GM23338 (cell line): ENCODE data around the gene ARHGAP28. TPM values are rescaled to one million over a fixed set of nuclear protein-coding genes. Genes with fewer than 3 reads are reported as not detected.

ENCODE experiments used
- ATAC-seq: fragments of 200-7000 bp; cut with Tn5 transposase; 3 replicates; pipeline ENCODE4 v1.9.1; 2020
- DNase-seq: peaks from one replicate; pipeline ENCODE4 v3.0.0-alpha.2; 2015; ENCODE audit warnings: low spot score
- H2AFZ ChIP-seq: fragments of 200-600 bp; sonication (generic); 2 replicates; pipeline ENCODE4 v1.8.0; 2016; ENCODE audit warnings: antibody characterized with exemption, mild to moderate bottlenecking, moderate library complexity
- H3F3A ChIP-seq: fragments of 200-600 bp; sonication (generic); replicated peaks from 2 replicates; pipeline ENCODE4 v1.8.0; 2017; ENCODE audit warnings: antibody characterized with exemption, mixed run types, low read depth
- H3K27ac ChIP-seq: fragments of 200-600 bp; sonication (generic); 2 replicates; pipeline ENCODE4 v1.6.1; 2016; ENCODE audit warnings: low read depth
- H3K27me3 ChIP-seq: fragments of 200-600 bp; sonication (generic); 2 replicates; pipeline ENCODE4 v1.8.0; 2016; ENCODE audit warnings: mild to moderate bottlenecking, mixed run types, moderate library complexity; ENCODE audit not compliant: insufficient read depth
- H3K36me3 ChIP-seq: fragments of 200-600 bp; sonication (generic); 2 replicates; pipeline ENCODE4 v1.8.0; 2016; ENCODE audit warnings: mild to moderate bottlenecking; ENCODE audit not compliant: insufficient read depth
- H3K4me1 ChIP-seq: fragments of 200-600 bp; sonication (generic); 2 replicates; pipeline ENCODE4 v1.8.0; 2016; ENCODE audit warnings: mild to moderate bottlenecking, moderate library complexity; ENCODE audit not compliant: insufficient read depth
- H3K4me2 ChIP-seq: fragments of 200-600 bp; sonication (generic); 2 replicates; pipeline ENCODE4 v1.7.1; 2017; ENCODE audit warnings: mixed run types
- H3K4me3 ChIP-seq: fragments of 200-600 bp; sonication (generic); 2 replicates; pipeline ENCODE4 v1.6.1; 2016; ENCODE audit warnings: mixed run types
- H3K79me2 ChIP-seq: fragments of 200-600 bp; sonication (generic); replicated peaks from 2 replicates; pipeline ENCODE4 v1.8.0; 2017; ENCODE audit warnings: mild to moderate bottlenecking; ENCODE audit not compliant: insufficient read depth
- H3K9me2 ChIP-seq: fragments of 200-600 bp; sonication (generic); 2 replicates; pipeline ENCODE4 v1.8.0; 2017; ENCODE audit not compliant: insufficient read depth
- H4K20me1 ChIP-seq: fragments of 200-600 bp; sonication (generic); replicated peaks from 2 replicates; pipeline ENCODE4 v1.8.0; 2017; ENCODE audit warnings: mild to moderate bottlenecking; ENCODE audit not compliant: insufficient read depth
- H3K27ac Mint-ChIP-seq: 2 replicates; pipeline ENCODE4 v1.8.0; 2020; ENCODE audit warnings: inconsistent platforms, mild to moderate bottlenecking, moderate library complexity, mixed read lengths
- H3K27me3 Mint-ChIP-seq: 3 replicates; pipeline ENCODE4 v1.8.0; 2022; ENCODE audit warnings: low read depth, mild to moderate bottlenecking, moderate library complexity, mixed read lengths, inconsistent platforms; ENCODE audit not compliant: insufficient read depth, poor library complexity
- H3K36me3 Mint-ChIP-seq: 3 replicates; pipeline ENCODE4 v1.8.0; 2021; ENCODE audit warnings: low read depth, mild to moderate bottlenecking, inconsistent platforms, moderate library complexity, mixed read lengths
- H3K4me1 Mint-ChIP-seq: 3 replicates; pipeline ENCODE4 v1.8.0; 2020; ENCODE audit warnings: mild to moderate bottlenecking, inconsistent platforms, mixed read lengths
- H3K4me3 Mint-ChIP-seq: 3 replicates; pipeline ENCODE4 v1.8.0; 2021; ENCODE audit warnings: moderate library complexity, mild to moderate bottlenecking, inconsistent platforms, mixed read lengths
- H3K9me3 Mint-ChIP-seq: 3 replicates; pipeline ENCODE4 v1.8.0; 2020; ENCODE audit warnings: moderate library complexity, mild to moderate bottlenecking, inconsistent platforms, mixed read lengths
- CREB1 ChIP-seq: fragments of 250-450 bp; sonication (Bioruptor Pico); IDR thresholded peaks from 2 replicates; pipeline ENCODE4 v1.5.0; 2020; ENCODE audit warnings: low read depth, mild to moderate bottlenecking, moderate library complexity
- CTCF ChIP-seq, 2 experiments: fragments of 200-600 bp in 1 of 2; sonication (generic) in 1 of 2; conservative IDR thresholded peaks; 2 replicates each; pipeline versions ENCODE4 v1.5.1 to v1.6.1; 2016 to 2017; ENCODE audit warnings: antibody characterized with exemption in 2 of 2, low read depth in 2 of 2, mild to moderate bottlenecking in 2 of 2, moderate library complexity in 1 of 2
- ETS1 ChIP-seq: IDR thresholded peaks from 2 replicates; pipeline ENCODE4 v1.6.1; 2016; ENCODE audit warnings: antibody characterized with exemption
- EZH2 ChIP-seq: fragments of 200-600 bp; sonication (generic); IDR thresholded peaks from one replicate; pipeline ENCODE4 v1.8.0; 2017; ENCODE audit warnings: antibody characterized with exemption, mild to moderate bottlenecking, low read depth; ENCODE audit not compliant: unreplicated experiment
- EZH2phosphoT487 ChIP-seq: fragments of 200-600 bp; sonication (generic); IDR thresholded peaks from one replicate; pipeline ENCODE4 v1.8.1; 2018; ENCODE audit warnings: antibody characterized with exemption; ENCODE audit not compliant: unreplicated experiment
- JUNB ChIP-seq: IDR thresholded peaks from one replicate; pipeline ENCODE4 v1.6.1; 2016; ENCODE audit warnings: antibody characterized with exemption; ENCODE audit not compliant: unreplicated experiment
- NANOG ChIP-seq: IDR thresholded peaks from 2 replicates; pipeline ENCODE4 v1.6.1; 2016; ENCODE audit warnings: antibody characterized with exemption, borderline replicate concordance
- POLR2AphosphoS5 ChIP-seq: IDR thresholded peaks from 2 replicates; pipeline ENCODE4 v1.6.1; 2016; ENCODE audit warnings: antibody characterized with exemption, low read depth
- STAT1 ChIP-seq: IDR thresholded peaks from one replicate; pipeline ENCODE4 v1.6.1; 2016; ENCODE audit warnings: antibody characterized with exemption; ENCODE audit not compliant: unreplicated experiment
- ZNF114 ChIP-seq: fragments of 250-450 bp; sonication (Bioruptor Pico); IDR thresholded peaks from 2 replicates; pipeline ENCODE4 v1.5.0; 2020; ENCODE audit warnings: mild to moderate bottlenecking, moderate library complexity
- ZNF331 ChIP-seq: fragments of 250-450 bp; sonication (Bioruptor Pico); IDR thresholded peaks from 2 replicates; pipeline ENCODE4 v1.5.0; 2020; ENCODE audit warnings: low read depth, mild to moderate bottlenecking, moderate library complexity
- polyA plus RNA-seq: library from polyadenylated mRNA; unstranded; fragments of >200 nt; fragmentation: Nextera tagmentation; extraction: Ambion mirVana; gene quantifications from 2 replicates; pipeline ENCODE4 v1.2.1, GENCODE V29; 2016
- total RNA-seq: library from RNA; depleted of rRNA; stranded (reverse); fragments of >200 nt; shearing (Covaris generic); gene quantifications from 2 replicates; pipeline ENCODE4 v1.2.3, GENCODE V29; 2014
- TF ChIP-seq, protein P1 (sequence below): fragments of 250-450 bp; sonication (Bioruptor Pico); IDR thresholded peaks from 2 replicates; pipeline ENCODE4 v1.5.0; 2020; ENCODE audit warnings: mild to moderate bottlenecking, moderate library complexity
- TF ChIP-seq, protein P2 (sequence below): IDR thresholded peaks from one replicate; pipeline ENCODE4 v1.6.1; 2018; ENCODE audit warnings: antibody characterized with exemption; ENCODE audit not compliant: unreplicated experiment

ARHGAP28 gene
- total and polyA plus RNA-seq, 2 experiments from 2014 or later, result 2.8 to 9.6 TPM

DNA sequence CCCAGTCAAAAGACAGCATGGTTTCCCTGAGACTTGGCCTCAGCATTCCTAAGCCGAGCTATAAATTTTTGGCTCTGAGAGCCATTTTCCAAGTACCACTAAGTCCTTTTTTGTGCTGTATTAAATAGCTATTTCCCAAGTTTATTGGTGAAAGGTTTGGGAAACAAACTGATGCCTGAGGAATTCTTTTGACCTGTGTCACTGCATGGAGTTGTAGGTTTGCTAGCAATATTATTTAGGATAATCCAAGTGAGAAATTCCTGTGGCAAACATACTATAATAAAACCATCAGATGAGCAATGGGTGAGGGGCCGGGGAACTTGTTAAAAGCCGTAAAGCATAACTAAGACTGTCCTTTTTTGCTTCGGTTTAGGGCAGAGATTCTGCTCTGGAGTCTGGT, 28.4 kb downstream of the ARHGAP28 start:
- no peak overlapping the region for H3K27ac ChIP-seq
- TF ChIP-seq, protein P1, sequence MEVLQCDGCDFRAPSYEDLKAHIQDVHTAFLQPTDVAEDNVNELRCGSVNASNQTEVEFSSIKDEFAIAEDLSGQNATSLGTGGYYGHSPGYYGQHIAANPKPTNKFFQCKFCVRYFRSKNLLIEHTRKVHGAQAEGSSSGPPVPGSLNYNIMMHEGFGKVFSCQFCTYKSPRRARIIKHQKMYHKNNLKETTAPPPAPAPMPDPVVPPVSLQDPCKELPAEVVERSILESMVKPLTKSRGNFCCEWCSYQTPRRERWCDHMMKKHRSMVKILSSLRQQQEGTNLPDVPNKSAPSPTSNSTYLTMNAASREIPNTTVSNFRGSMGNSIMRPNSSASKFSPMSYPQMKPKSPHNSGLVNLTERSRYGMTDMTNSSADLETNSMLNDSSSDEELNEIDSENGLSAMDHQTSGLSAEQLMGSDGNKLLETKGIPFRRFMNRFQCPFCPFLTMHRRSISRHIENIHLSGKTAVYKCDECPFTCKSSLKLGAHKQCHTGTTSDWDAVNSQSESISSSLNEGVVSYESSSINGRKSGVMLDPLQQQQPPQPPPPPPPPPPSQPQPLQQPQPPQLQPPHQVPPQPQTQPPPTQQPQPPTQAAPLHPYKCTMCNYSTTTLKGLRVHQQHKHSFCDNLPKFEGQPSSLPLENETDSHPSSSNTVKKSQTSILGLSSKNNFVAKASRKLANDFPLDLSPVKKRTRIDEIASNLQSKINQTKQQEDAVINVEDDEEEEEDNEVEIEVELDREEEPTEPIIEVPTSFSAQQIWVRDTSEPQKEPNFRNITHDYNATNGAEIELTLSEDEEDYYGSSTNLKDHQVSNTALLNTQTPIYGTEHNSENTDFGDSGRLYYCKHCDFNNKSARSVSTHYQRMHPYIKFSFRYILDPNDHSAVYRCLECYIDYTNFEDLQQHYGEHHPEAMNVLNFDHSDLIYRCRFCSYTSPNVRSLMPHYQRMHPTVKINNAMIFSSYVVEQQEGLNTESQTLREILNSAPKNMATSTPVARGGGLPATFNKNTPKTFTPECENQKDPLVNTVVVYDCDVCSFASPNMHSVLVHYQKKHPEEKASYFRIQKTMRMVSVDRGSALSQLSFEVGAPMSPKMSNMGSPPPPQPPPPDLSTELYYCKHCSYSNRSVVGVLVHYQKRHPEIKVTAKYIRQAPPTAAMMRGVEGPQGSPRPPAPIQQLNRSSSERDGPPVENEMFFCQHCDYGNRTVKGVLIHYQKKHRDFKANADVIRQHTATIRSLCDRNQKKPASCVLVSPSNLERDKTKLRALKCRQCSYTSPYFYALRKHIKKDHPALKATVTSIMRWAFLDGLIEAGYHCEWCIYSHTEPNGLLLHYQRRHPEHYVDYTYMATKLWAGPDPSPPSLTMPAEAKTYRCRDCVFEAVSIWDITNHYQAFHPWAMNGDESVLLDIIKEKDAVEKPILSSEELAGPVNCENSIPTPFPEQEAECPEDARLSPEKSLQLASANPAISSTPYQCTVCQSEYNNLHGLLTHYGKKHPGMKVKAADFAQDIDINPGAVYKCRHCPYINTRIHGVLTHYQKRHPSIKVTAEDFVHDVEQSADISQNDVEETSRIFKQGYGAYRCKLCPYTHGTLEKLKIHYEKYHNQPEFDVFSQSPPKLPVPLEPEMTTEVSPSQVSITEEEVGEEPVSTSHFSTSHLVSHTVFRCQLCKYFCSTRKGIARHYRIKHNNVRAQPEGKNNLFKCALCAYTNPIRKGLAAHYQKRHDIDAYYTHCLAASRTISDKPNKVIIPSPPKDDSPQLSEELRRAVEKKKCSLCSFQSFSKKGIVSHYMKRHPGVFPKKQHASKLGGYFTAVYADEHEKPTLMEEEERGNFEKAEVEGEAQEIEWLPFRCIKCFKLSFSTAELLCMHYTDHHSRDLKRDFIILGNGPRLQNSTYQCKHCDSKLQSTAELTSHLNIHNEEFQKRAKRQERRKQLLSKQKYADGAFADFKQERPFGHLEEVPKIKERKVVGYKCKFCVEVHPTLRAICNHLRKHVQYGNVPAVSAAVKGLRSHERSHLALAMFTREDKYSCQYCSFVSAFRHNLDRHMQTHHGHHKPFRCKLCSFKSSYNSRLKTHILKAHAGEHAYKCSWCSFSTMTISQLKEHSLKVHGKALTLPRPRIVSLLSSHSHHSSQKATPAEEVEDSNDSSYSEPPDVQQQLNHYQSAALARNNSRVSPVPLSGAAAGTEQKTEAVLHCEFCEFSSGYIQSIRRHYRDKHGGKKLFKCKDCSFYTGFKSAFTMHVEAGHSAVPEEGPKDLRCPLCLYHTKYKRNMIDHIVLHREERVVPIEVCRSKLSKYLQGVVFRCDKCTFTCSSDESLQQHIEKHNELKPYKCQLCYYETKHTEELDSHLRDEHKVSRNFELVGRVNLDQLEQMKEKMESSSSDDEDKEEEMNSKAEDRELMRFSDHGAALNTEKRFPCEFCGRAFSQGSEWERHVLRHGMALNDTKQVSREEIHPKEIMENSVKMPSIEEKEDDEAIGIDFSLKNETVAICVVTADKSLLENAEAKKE (CRISPR knock-in tag), result no peak
- TF ChIP-seq CTCF (conservative IDR thresholded peaks at IDR 0.05; ENCODE audit: low read depth in 2 of 2), result no peak
- TF ChIP-seq POLR2AphosphoS5, result no peak
- TF ChIP-seq ETS1, result no peak
- no peak for TF ChIP-seq ZNF114 (CRISPR knock-in tag)
- TF ChIP-seq EZH2phosphoT487, result no peak
- TF ChIP-seq JUNB, result no peak
- TF ChIP-seq NANOG, result no peak
- no peak for TF ChIP-seq ZNF331 (CRISPR knock-in tag)
- TF ChIP-seq, protein P2, sequence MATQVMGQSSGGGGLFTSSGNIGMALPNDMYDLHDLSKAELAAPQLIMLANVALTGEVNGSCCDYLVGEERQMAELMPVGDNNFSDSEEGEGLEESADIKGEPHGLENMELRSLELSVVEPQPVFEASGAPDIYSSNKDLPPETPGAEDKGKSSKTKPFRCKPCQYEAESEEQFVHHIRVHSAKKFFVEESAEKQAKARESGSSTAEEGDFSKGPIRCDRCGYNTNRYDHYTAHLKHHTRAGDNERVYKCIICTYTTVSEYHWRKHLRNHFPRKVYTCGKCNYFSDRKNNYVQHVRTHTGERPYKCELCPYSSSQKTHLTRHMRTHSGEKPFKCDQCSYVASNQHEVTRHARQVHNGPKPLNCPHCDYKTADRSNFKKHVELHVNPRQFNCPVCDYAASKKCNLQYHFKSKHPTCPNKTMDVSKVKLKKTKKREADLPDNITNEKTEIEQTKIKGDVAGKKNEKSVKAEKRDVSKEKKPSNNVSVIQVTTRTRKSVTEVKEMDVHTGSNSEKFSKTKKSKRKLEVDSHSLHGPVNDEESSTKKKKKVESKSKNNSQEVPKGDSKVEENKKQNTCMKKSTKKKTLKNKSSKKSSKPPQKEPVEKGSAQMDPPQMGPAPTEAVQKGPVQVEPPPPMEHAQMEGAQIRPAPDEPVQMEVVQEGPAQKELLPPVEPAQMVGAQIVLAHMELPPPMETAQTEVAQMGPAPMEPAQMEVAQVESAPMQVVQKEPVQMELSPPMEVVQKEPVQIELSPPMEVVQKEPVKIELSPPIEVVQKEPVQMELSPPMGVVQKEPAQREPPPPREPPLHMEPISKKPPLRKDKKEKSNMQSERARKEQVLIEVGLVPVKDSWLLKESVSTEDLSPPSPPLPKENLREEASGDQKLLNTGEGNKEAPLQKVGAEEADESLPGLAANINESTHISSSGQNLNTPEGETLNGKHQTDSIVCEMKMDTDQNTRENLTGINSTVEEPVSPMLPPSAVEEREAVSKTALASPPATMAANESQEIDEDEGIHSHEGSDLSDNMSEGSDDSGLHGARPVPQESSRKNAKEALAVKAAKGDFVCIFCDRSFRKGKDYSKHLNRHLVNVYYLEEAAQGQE, result no peak
- no peak for TF ChIP-seq STAT1
- TF ChIP-seq EZH2, result no peak
- no peak for TF ChIP-seq CREB1
- no peak overlapping the region for H3K4me3 ChIP-seq
- Mint-ChIP-seq H3K36me3 (no peaks in the 10 kb centered on the region; the same call in 2 of the 3 replicates), H3K27ac (no peak overlapping the region), H3K4me3 (no peak overlapping the region), H3K27me3 (no peaks in the 10 kb centered on the region), H3K4me1 (peaks cover 57% of the 10 kb centered on the region), H3K9me3 (no peaks in the 10 kb centered on the region)
- DNase-seq (no peak), ATAC-seq (peak; percentile 48; the same call in 1 of the 3 replicates)
- H2AFZ ChIP-seq, result no peak overlapping the region
- H4K20me1 ChIP-seq, result no peaks in the 10 kb centered on the region
- no peaks in the 10 kb centered on the region for H3K36me3 ChIP-seq
- H3K4me1 ChIP-seq, result peaks cover 14% of the 10 kb centered on the region; the same call in 1 of the 2 replicates
- H3K27me3 ChIP-seq, result no peaks in the 10 kb centered on the region
- no peaks in the 10 kb centered on the region for H3K9me2 ChIP-seq
- no peaks in the 10 kb centered on the region for H3F3A ChIP-seq
- H3K79me2 ChIP-seq, result no peaks in the 10 kb centered on the region
- H3K4me2 ChIP-seq, result no peak overlapping the region
